Lower leg skin (tissue), 4 donors: ENCODE measurements around the gene TRIM9. TPM values are rescaled to one million over a fixed set of nuclear protein-coding genes. Genes with fewer than 3 reads are reported as not detected.
A peak's percentile ranks its signal among the peaks of the same experiment; 100 is the strongest.

Experiments used
- DNase-seq, 2 donors: peaks; one replicate each; pipeline ENCODE4 v3.0.0-alpha.2; 2019; ENCODE audit warnings: low spot score in 2 of 2
- H3K4me3 ChIP-seq: fragments of 200-600 bp; sonication (generic); 2 replicates; pipeline ENCODE4 v1.5.1; 2017; ENCODE audit warnings: mild to moderate bottlenecking, low read depth; ENCODE audit not compliant: poor library complexity, severe bottlenecking
- POLR2A ChIP-seq, 2 donors: fragments of 450-650 bp; IDR thresholded peaks; one replicate each; pipeline ENCODE4 v1.6.1; 2016 to 2017; ENCODE audit warnings: antibody characterized with exemption in 2 of 2, mild to moderate bottlenecking in 1 of 2, moderate library complexity in 1 of 2
- WGBS, 2 donors: methylation state at CpG; one replicate each; pipeline ENCODE4 v1.1.5; 2018; 5-methylcytosine and 5-hydroxymethylcytosine counted together
- intact Hi-C: fragments of 100-400 bp; cut with DNase I; formaldehyde crosslinking; loops from one replicate; pipeline ENCODE4 v1.15.0; 2023; ENCODE audit warnings: low total_unique reads
- total RNA-seq, 4 donors: library from RNA; depleted of rRNA; stranded (reverse); fragments of >200 nt; gene quantifications; one replicate each; pipeline ENCODE4 v1.1.0, GENCODE V29; 2016
- TF ChIP-seq, protein P1 (sequence below), 3 donors: fragments of 450-650 bp; IDR thresholded peaks; one replicate each; pipeline ENCODE4 v1.5.1; 2016; ENCODE audit warnings: antibody characterized with exemption in 3 of 3, mild to moderate bottlenecking in 3 of 3, moderate library complexity in 2 of 3

The TRIM9 gene
- total RNA-seq, 4 donors from 2014 or later: 0.76 to 3.0 (median 1.4) TPM

DNA sequence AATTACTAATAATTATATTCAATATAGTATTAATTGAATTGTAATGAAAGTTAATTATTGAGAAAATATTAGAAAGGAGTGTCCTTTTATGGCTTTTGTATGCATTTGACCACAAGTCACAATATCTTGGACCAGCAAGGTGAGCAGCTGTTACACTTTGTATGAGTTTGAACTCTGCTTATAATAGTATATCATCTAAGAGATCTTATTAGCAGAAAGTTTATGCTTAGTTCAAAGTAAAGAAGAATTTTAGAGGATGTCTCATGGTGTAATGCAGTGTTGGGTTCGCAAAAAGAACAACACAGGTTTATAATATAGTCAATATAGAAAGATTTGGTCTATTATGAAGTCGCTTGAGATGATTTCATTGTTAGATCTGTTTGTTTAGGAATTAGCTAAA is 2.0 kb upstream of the TRIM9 start:
- 95 to 100% methylated on average over 2 of the region's 2 CpGs for WGBS, 2 donors
- DNase-seq: no peak
- no peak overlapping the region for H3K4me3 ChIP-seq
- TF ChIP-seq, protein P1, sequence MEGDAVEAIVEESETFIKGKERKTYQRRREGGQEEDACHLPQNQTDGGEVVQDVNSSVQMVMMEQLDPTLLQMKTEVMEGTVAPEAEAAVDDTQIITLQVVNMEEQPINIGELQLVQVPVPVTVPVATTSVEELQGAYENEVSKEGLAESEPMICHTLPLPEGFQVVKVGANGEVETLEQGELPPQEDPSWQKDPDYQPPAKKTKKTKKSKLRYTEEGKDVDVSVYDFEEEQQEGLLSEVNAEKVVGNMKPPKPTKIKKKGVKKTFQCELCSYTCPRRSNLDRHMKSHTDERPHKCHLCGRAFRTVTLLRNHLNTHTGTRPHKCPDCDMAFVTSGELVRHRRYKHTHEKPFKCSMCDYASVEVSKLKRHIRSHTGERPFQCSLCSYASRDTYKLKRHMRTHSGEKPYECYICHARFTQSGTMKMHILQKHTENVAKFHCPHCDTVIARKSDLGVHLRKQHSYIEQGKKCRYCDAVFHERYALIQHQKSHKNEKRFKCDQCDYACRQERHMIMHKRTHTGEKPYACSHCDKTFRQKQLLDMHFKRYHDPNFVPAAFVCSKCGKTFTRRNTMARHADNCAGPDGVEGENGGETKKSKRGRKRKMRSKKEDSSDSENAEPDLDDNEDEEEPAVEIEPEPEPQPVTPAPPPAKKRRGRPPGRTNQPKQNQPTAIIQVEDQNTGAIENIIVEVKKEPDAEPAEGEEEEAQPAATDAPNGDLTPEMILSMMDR (IDR thresholded peaks at IDR 0.05): no peak
- no peak for TF ChIP-seq POLR2A (IDR thresholded peaks at IDR 0.05)
- intact Hi-C loops: no loop called here

DNA sequence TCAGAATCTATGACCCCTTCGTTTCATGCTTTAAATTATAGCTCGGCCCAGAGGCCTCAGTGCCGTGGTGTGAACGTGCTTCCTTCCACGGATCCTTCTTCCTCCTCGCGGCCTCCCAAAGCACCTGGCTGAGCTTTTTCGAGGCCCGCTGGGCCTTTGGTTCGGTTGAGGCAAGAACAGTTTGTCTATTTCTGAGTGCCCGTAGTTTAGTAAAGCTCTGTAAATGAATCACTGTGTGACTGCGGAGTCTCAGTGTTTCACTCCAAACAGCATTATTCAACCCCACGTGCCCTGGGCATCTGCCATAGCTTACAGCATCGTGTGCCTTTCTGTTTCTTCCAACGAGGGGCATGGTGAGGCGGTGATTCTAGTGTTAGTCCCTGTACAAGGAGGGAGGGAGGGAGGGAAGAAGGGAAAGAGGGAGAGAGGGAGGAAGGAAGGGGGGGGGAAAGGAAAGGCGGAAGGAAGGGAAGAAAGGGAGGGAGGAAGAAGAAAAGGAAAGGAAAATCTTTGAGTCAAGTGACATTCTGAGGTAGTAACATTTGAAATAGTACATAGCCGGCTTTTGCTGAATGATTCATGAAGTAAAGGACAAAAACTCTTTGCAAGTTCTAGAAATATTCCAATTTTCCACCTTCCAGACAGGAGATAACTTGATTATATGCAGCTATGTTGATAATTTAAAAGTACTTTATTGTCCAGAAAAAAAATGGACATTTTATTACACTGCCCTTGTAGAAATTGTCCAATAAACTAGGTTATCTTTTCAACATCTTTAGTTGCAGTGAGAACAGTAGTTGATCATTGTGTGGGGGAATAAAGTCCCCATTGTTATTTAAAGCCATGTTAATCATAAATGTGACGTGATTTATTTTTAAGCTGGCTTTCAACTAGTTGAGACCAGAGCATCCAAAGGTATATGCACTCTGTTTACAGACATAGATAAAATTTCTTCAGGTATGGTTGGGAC is 1.2 kb upstream of the TRIM9 start:
- H3K4me3 ChIP-seq: peak overlapping the region; percentile 58

DNA sequence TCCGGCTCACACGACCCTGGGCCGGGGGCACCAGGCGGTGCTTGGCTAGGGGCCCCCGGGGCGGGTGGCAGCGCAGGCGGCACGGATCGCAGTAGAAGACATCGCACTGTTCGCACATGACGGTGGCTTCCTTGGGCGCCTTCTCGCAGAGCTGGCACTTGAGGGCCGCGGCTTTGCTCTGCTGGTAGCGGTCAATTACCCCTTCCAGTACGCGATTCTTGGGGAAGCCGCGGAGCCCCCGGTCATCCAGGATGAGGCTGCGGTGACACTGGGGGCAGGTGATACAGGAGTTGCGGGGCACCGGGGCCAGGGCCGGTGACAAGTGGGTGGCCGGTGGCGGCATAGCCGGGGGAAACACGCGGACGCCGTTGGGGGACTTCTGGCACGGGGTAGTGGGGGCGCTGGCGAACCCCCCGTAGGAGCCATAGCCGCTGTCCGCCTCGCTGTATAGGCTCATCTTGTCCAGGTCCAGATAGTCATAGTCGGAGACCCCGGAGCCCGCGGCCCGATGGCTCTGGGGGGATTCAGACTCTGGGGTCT is 553 bp downstream of the TRIM9 start:
- peak overlapping the region; percentile 58 for H3K4me3 ChIP-seq
- DNase-seq: peak in 1 of 2 donors; percentile 86
- no peak for TF ChIP-seq POLR2A (IDR thresholded peaks at IDR 0.05)
- TF ChIP-seq, protein P1 (IDR thresholded peaks at IDR 0.05): no peak
- intact Hi-C loops: no loop called here
- WGBS, 2 donors: 1% methylated on average over 16 to 40 of the region's 46 CpGs

More for the DNA sequence above, 1.2 kb upstream of the TRIM9 start:
- intact Hi-C loops: no loop called here
- WGBS, 2 donors: 25 to 28% methylated on average over 19 of the region's 19 CpGs
- DNase-seq: peak; percentile 69 to 92
- TF ChIP-seq, protein P1 (IDR thresholded peaks at IDR 0.05): no peak
- TF ChIP-seq POLR2A (IDR thresholded peaks at IDR 0.05): no peak

DNA sequence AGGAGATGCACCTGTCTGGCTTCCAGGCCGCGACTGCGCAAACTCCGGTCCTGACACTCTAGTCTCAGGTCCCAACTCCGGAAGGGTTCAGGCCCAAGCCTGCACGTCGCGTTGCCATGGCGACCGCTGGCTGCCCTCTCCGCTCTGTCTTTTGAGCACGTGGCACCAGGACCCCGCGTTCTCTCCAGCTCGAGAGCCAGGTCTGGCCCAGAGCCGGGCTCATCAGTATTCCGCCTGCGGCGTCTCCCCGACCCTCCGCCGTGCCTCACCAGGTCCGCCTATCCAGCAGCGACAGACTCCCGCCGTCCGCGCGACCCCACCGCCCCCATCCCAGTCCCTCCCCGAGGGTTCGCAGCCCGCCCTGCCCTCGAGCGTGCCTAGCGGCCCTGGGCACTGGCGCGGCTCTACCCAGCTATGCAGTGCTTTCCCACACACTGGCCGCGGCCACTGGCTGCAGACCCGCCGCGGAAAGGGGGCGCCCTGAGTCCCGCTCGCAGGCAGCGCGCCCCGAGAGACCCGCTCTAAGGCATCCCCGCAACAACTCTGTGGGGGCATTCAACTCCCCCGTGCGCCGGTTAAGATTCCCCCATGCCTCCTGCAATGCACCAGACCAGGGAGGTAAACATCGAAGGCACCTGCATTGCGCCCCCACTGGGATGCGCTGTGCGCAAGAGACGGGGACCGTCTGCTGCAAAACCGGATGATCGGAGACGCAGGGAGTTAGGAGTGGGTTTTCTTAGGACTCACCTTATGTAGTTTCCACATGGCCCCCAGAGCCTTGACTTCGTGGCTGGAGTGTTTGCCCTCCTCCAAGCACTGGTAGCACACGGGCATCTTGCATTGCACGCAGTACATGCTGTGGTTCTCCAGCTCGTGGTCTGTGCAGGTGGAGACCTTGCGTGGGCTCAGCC is 1.3 kb downstream of the TRIM9 start:
- peak overlapping the region; percentile 58 for H3K4me3 ChIP-seq
- TF ChIP-seq, protein P1 (IDR thresholded peaks at IDR 0.05): no peak
- no peak for TF ChIP-seq POLR2A (IDR thresholded peaks at IDR 0.05)
- peak in 1 of 2 donors; percentile 87 for DNase-seq
- intact Hi-C loops: no loop called here
- WGBS, 2 donors: 9 to 19% methylated on average over 30 to 68 of the region's 68 CpGs

DNA sequence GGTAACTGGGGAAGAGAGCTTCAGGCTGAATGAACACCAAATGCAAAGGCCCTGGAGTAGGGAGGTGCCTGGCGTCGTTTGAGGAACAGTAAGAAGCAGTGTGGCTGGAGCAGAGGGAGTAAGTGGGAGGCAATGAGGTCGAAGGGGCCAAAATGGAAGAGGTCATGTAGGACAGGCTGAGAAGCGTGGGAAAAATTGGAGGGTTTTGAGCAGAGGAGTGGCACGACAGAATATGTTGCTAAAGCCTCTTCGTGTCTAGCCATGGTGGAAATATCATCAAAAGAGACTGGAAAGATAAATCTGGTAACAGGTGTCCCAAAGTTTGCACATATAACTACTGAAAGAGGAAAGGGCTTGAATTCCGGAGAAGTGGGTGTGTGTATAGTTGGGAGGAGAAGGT is 1.9 kb downstream of the TRIM9 start:
- WGBS, 2 donors: 77 to 87% methylated on average over 7 of the region's 7 CpGs
- intact Hi-C loops: no loop called here
- TF ChIP-seq POLR2A (IDR thresholded peaks at IDR 0.05): no peak
- TF ChIP-seq, protein P1 (IDR thresholded peaks at IDR 0.05): no peak
- no peak for DNase-seq
- H3K4me3 ChIP-seq: no peak overlapping the region
